Thoracic aorta (tissue), 2 donors: ENCODE data around the gene TMEM51. TPM values are rescaled to one million over a fixed set of nuclear protein-coding genes. Genes with fewer than 3 reads are reported as not detected.

Source experiments
- ATAC-seq: fragments of 150-250 bp; one replicate; pipeline ENCODE4 v1.8.0; 2017; ENCODE audit warnings: low read depth; ENCODE audit not compliant: insufficient number of reproducible peaks, low FRiP score
- DNase-seq: peaks from one replicate; pipeline ENCODE4 v3.0.0-alpha.2; 2020; ENCODE audit warnings: low spot score
- H3K27ac ChIP-seq, 2 donors: fragments of 200-600 bp; sonication (generic); 1 replicate in 1 of 2; 2 replicates in 1 of 2; pipeline ENCODE4 v1.5.1; 2016; ENCODE audit warnings: mild to moderate bottlenecking in 2 of 2, moderate library complexity in 2 of 2
- H3K27me3 ChIP-seq: fragments of 200-600 bp; sonication (generic); replicated peaks from 2 replicates; pipeline ENCODE4 v1.6.0; 2016; ENCODE audit warnings: mild to moderate bottlenecking; ENCODE audit not compliant: insufficient read depth
- H3K36me3 ChIP-seq: fragments of 200-600 bp; sonication (generic); one replicate; pipeline ENCODE4 v1.5.1; 2016
- H3K4me1 ChIP-seq, 2 donors: fragments of 200-600 bp; sonication (generic); 1 replicate in 1 of 2; 2 replicates in 1 of 2; pipeline versions ENCODE4 v1.5.1 to v1.6.0; 2016; ENCODE audit warnings: low read depth in 2 of 2, mild to moderate bottlenecking in 1 of 2; ENCODE audit not compliant: control insufficient read depth in 1 of 2
- H3K4me3 ChIP-seq: fragments of 200-600 bp; sonication (generic); 2 replicates; pipeline ENCODE4 v1.5.1; 2016; ENCODE audit warnings: mild to moderate bottlenecking
- H3K9me3 ChIP-seq: fragments of 200-600 bp; sonication (generic); 2 replicates; pipeline ENCODE4 v1.5.1; 2016
- total RNA-seq, 2 donors: library from RNA; depleted of rRNA; stranded (reverse); fragments of >200 nt; gene quantifications; one replicate each; pipeline versions ENCODE4 v1.1.0 to v1.2.3, GENCODE V29; 2016
- TF ChIP-seq, protein P1 (sequence below): fragments of 200-600 bp; sonication (generic); IDR thresholded peaks from one replicate; pipeline ENCODE4 v1.5.1; 2019; ENCODE audit warnings: antibody characterized with exemption

The TMEM51 gene
- total RNA-seq, 2 donors from 2014 or later, result 2.0 to 5.9 TPM

DNA sequence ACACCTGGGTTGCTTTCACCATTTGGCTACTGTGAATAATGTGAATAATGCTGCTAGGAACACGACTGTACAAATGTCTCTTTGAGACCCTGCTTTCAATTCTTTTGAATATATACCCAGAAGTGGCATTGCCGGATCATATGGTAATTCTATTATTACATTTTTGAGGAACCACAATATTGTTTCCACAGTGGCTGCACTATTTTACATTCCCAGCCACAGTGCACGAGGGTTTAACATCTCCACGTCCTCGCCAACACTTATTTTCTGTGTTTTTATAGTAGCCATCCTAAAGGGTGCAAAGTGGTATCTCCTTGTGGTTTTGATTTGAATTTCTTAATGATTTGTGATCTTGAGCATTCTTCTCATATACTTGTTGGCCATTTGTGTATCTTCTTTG lies 109.2 kb downstream of the TMEM51 start:
- Histone ChIP-seq H3K27ac (no peak overlapping the region), H3K4me3 (no peak overlapping the region), H3K36me3 (no peaks in the 10 kb centered on the region), H3K27me3 (no peaks in the 10 kb centered on the region), H3K4me1 (no peaks in the 10 kb centered on the region), H3K9me3 (no peaks in the 10 kb centered on the region)
- TF ChIP-seq, protein P1, sequence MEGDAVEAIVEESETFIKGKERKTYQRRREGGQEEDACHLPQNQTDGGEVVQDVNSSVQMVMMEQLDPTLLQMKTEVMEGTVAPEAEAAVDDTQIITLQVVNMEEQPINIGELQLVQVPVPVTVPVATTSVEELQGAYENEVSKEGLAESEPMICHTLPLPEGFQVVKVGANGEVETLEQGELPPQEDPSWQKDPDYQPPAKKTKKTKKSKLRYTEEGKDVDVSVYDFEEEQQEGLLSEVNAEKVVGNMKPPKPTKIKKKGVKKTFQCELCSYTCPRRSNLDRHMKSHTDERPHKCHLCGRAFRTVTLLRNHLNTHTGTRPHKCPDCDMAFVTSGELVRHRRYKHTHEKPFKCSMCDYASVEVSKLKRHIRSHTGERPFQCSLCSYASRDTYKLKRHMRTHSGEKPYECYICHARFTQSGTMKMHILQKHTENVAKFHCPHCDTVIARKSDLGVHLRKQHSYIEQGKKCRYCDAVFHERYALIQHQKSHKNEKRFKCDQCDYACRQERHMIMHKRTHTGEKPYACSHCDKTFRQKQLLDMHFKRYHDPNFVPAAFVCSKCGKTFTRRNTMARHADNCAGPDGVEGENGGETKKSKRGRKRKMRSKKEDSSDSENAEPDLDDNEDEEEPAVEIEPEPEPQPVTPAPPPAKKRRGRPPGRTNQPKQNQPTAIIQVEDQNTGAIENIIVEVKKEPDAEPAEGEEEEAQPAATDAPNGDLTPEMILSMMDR, result no peak
- ATAC-seq (no peak), DNase-seq (no peak)

DNA sequence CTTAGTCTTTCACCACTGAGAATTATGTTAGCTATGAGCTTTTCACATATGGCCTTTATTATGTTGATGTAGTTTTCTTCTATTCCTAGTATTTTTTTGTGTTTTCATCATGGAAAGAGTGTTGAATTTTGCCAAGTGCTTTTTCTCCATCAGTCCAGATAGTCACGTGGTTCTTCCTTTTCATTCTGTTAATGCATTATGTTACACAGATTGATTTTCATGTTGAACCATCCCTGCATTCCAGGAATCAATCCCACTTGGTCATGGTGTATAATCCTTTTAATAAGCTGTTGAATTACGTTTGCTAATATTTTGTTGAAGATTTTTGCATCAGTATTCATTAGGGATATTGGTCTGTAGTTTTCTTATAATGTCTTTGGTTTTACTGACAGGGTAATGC lies 111.2 kb downstream of the TMEM51 start:
- H3K9me3 ChIP-seq, result no peaks in the 10 kb centered on the region

More for the DNA sequence above, 111.2 kb downstream of the TMEM51 start:
- ATAC-seq (no peak), DNase-seq (no peak)
- Histone ChIP-seq H3K4me3 (no peak overlapping the region), H3K27me3 (no peaks in the 10 kb centered on the region), H3K36me3 (no peaks in the 10 kb centered on the region), H3K27ac (no peak overlapping the region), H3K4me1 (no peaks in the 10 kb centered on the region)
- TF ChIP-seq, protein P1, result no peak

Other genes starting within 250 kb of the TMEM51 start
- gene FHAD1, start 93.5 kb downstream of the TMEM51 start, total RNA-seq, result 1 to 10 TPM in 1 of 2 donors, not detected in 1; 4.4 TPM